WTC11 (cell line): Measurements from ENCODE around the gene PROSER2. TPM values are rescaled to one million over a fixed set of nuclear protein-coding genes. Genes with fewer than 3 reads are reported as not detected.

Experiments used
- ATAC-seq: fragments of 200-7000 bp; cut with Tn5 transposase; 2 replicates; pipeline ENCODE4 v1.10.0; 2021; ENCODE audit warnings: mild to moderate bottlenecking, moderate library complexity
- CTCF ChIA-PET: fragments of 300-600 bp; sonication (Branson Sonifier 250); formaldehyde crosslinking; loops from one replicate; lab custom pipeline; 2021; ENCODE audit warnings: antibody characterized with exemption; lab: Charles Lee
- POLR2A ChIA-PET: fragments of 350-600 bp; sonication (Branson Sonifier 250); formaldehyde crosslinking; loops from one replicate; lab custom pipeline; 2021; ENCODE audit warnings: antibody characterized with exemption; lab: Charles Lee
- DNase-seq: peaks from one replicate; pipeline ENCODE4 v3.0.0; 2021; ENCODE audit warnings: low spot score
- H3K27ac Mint-ChIP-seq: 2 replicates; pipeline ENCODE4 v1.8.0; 2021; ENCODE audit warnings: mixed read lengths
- H3K27me3 Mint-ChIP-seq: 2 replicates; pipeline ENCODE4 v1.8.0; 2021; ENCODE audit warnings: low read depth, mild to moderate bottlenecking, moderate library complexity, mixed read lengths
- H3K36me3 Mint-ChIP-seq: 2 replicates; pipeline ENCODE4 v1.8.0; 2021; ENCODE audit warnings: mixed read lengths
- H3K4me1 Mint-ChIP-seq: 2 replicates; pipeline ENCODE4 v1.8.0; 2022; ENCODE audit warnings: mixed read lengths
- H3K4me3 Mint-ChIP-seq: 2 replicates; pipeline ENCODE4 v1.8.0; 2021; ENCODE audit warnings: mild to moderate bottlenecking, moderate library complexity, mixed read lengths
- H3K9me3 Mint-ChIP-seq: 2 replicates; pipeline ENCODE4 v1.8.0; 2021; ENCODE audit warnings: mixed read lengths
- CDX4 ChIP-seq: fragments of 250-450 bp; sonication (Bioruptor Pico); IDR thresholded peaks from 2 replicates; pipeline ENCODE4 v1.9.0; 2021; ENCODE audit warnings: moderate library complexity, mild to moderate bottlenecking, inconsistent platforms, borderline replicate concordance
- ERG ChIP-seq: fragments of 250-450 bp; sonication (Bioruptor Pico); IDR thresholded peaks from 2 replicates; pipeline ENCODE4 v1.8.0; 2021; ENCODE audit warnings: mild to moderate bottlenecking
- GTF2I ChIP-seq: fragments of 250-450 bp; sonication (Bioruptor Pico); conservative IDR thresholded peaks from 2 replicates; pipeline ENCODE4 v1.4.0; 2021; ENCODE audit warnings: mild to moderate bottlenecking
- HMGXB4 ChIP-seq: sonication (generic); formaldehyde crosslinking; IDR thresholded peaks from 2 replicates; pipeline ENCODE4 v1.8.1; 2023; ENCODE audit warnings: mild to moderate bottlenecking, moderate library complexity, missing genetic modification reagents
- MLX ChIP-seq: sonication (generic); formaldehyde crosslinking; IDR thresholded peaks from 2 replicates; pipeline ENCODE4 v1.8.1; 2023; ENCODE audit warnings: mild to moderate bottlenecking, missing genetic modification reagents, moderate library complexity
- MYBL2 ChIP-seq: sonication (generic); formaldehyde crosslinking; IDR thresholded peaks from 2 replicates; pipeline ENCODE4 v1.8.1; 2023; ENCODE audit warnings: mild to moderate bottlenecking, moderate library complexity, missing genetic modification reagents
- NR3C1 ChIP-seq: sonication (generic); formaldehyde crosslinking; conservative IDR thresholded peaks from 2 replicates; pipeline ENCODE4 v1.8.1; 2023; ENCODE audit warnings: low read depth, mild to moderate bottlenecking, missing genetic modification reagents
- RORB ChIP-seq: fragments of 250-450 bp; sonication (Bioruptor Pico); IDR thresholded peaks from 2 replicates; pipeline ENCODE4 v1.9.0; 2021; ENCODE audit warnings: mild to moderate bottlenecking
- SMAD4 ChIP-seq: sonication (generic); formaldehyde crosslinking; IDR thresholded peaks from 2 replicates; pipeline ENCODE4 v1.8.0; 2022; ENCODE audit warnings: mild to moderate bottlenecking, missing genetic modification reagents
- SOX15 ChIP-seq: fragments of 250-450 bp; sonication (Bioruptor Pico); IDR thresholded peaks from 2 replicates; pipeline ENCODE4 v1.9.0; 2021; ENCODE audit warnings: mild to moderate bottlenecking
- TCF7 ChIP-seq: sonication (generic); formaldehyde crosslinking; IDR thresholded peaks from 2 replicates; pipeline ENCODE4 v1.8.0; 2022; ENCODE audit warnings: mild to moderate bottlenecking, low read depth, missing genetic modification reagents, moderate library complexity
- TEAD1 ChIP-seq: sonication (generic); formaldehyde crosslinking; IDR thresholded peaks from 2 replicates; pipeline ENCODE4 v1.8.0; 2022; ENCODE audit warnings: mild to moderate bottlenecking, missing genetic modification reagents
- ZMAT4 ChIP-seq: fragments of 250-450 bp; sonication (Bioruptor Pico); IDR thresholded peaks from 2 replicates; pipeline ENCODE4 v1.9.0; 2021; ENCODE audit warnings: mild to moderate bottlenecking
- ZNF138 ChIP-seq: sonication (generic); formaldehyde crosslinking; conservative IDR thresholded peaks from 2 replicates; pipeline ENCODE4 v1.8.1; 2022; ENCODE audit warnings: mild to moderate bottlenecking, moderate library complexity, missing genetic modification reagents
- ZNF219 ChIP-seq: sonication (generic); formaldehyde crosslinking; IDR thresholded peaks from 2 replicates; pipeline ENCODE4 v1.8.0; 2023; ENCODE audit warnings: missing genetic modification reagents, mild to moderate bottlenecking, borderline replicate concordance
- ZNF263 ChIP-seq: sonication (generic); formaldehyde crosslinking; IDR thresholded peaks from 2 replicates; pipeline ENCODE4 v1.8.1; 2022; ENCODE audit warnings: low read depth, mild to moderate bottlenecking, moderate library complexity, missing genetic modification reagents
- total RNA-seq: library from RNA; stranded (reverse); gene quantifications from 3 replicates; pipeline ENCODE4 v1.2.3, GENCODE V29; 2021

PROSER2 gene
- total RNA-seq, 1 experiment from 2014 or later = 8.5 TPM

GRCh38 chr10:11797847-11798633 lies 25.1 kb upstream of the PROSER2 start:
- H3K27me3 Mint-ChIP-seq = no peaks in the 10 kb centered on the region
- no peak for TF ChIP-seq CDX4 (CRISPR knock-in tag)
- no peak for TF ChIP-seq TCF7 (CRISPR knock-in tag)
- no peak for TF ChIP-seq ZNF138
- no peak for TF ChIP-seq SMAD4
- no peak for TF ChIP-seq NR3C1 (CRISPR knock-in tag)
- TF ChIP-seq TEAD1 (CRISPR knock-in tag) = no peak
- no peak for TF ChIP-seq MLX (CRISPR knock-in tag)
- no peak for TF ChIP-seq ZNF263
- TF ChIP-seq HMGXB4 (CRISPR knock-in tag) = no peak
- no peak for TF ChIP-seq MYBL2 (CRISPR knock-in tag)
- no peak for TF ChIP-seq RORB (CRISPR knock-in tag)
- TF ChIP-seq ZNF219 (CRISPR knock-in tag) = no peak
- no peak for TF ChIP-seq ERG (CRISPR knock-in tag)
- TF ChIP-seq SOX15 (CRISPR knock-in tag) = no peak
- TF ChIP-seq, all 79 proteins: peak for 0
- H3K27ac Mint-ChIP-seq = peak overlapping the region; percentile 69
- peaks cover 8% of the 10 kb centered on the region for H3K9me3 Mint-ChIP-seq
- peaks cover 28% of the 10 kb centered on the region for H3K4me1 Mint-ChIP-seq
- CTCF ChIA-PET = interaction anchor here (0.7 to 2.3 kb wide), 7 partner anchors 15 to 188 kb away, joined by 3 to 12 read pairs (median 5); no protein-coding TSS in a partner anchor
- DNase-seq (no peak), ATAC-seq (peak; percentile 22; the same call in 1 of the 2 replicates)
- POLR2A ChIA-PET = interaction anchor here (0.6 kb wide), 1 partner anchor 30 kb away, joined by 3 read pairs; no protein-coding TSS in a partner anchor
- no peak overlapping the region for H3K4me3 Mint-ChIP-seq
- H3K36me3 Mint-ChIP-seq = peaks cover 7% of the 10 kb centered on the region

GRCh38 chr10:11798845-11799735 lies 24.1 kb upstream of the PROSER2 start:
- Mint-ChIP-seq H3K36me3 (no peaks in the 10 kb centered on the region), H3K9me3 (peaks cover 6% of the 10 kb centered on the region; the same call in 1 of the 2 replicates), H3K27me3 (no peaks in the 10 kb centered on the region)
- POLR2A ChIA-PET = no interaction called here
- peak; percentile 74 for ATAC-seq
- TF ChIP-seq GTF2I (CRISPR knock-in tag) = peak; percentile 51; the same call in 1 of the 2 replicates
- TF ChIP-seq TEAD1 (CRISPR knock-in tag) = peak; percentile 6; the same call in 1 of the 2 replicates
- no peak for TF ChIP-seq ZMAT4 (CRISPR knock-in tag)
- TF ChIP-seq, all 79 proteins: peak for 2
- CTCF ChIA-PET = interaction anchor here (0.9 to 2.3 kb wide), 8 partner anchors 15 to 187 kb away, joined by 3 to 12 read pairs (median 4); no protein-coding TSS in a partner anchor
- Mint-ChIP-seq H3K4me1 (peaks cover 28% of the 10 kb centered on the region), H3K27ac (peak overlapping the region; percentile 75), H3K4me3 (no peak overlapping the region)
- no peak for DNase-seq
